ENCODE results near the gene ZNF32. TPM values are rescaled to one million over a fixed set of nuclear protein-coding genes. Genes with fewer than 3 reads are reported as not detected.

ZNF32 gene
- total and polyA plus RNA-seq, 2 of the 8 experiments (the other 6 are each of a cell fraction or from before 2014, with no cell fraction given), result 17.2 to 22.5 TPM

DNA sequence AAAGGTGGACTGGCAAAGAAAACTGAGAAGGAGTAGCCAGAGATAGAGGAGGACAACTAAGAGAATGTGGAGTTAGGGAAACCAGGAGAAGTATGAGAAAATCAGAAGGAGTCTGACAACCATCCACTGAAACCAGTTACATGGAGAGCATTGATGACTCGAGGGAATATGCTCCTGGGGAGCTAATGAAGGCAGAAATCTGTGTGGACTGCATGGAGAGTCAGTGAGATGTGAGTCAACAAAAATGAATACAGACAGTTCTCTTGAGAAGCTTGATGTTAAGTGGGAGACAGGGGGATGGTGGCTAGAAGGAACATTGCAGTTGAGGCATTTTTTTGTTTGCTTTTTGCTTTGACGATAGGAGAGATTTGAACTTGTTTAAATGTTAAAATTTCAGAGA is 34.3 kb upstream of the ZNF32 start (continued):
- TF ChIP-seq, protein P1, sequence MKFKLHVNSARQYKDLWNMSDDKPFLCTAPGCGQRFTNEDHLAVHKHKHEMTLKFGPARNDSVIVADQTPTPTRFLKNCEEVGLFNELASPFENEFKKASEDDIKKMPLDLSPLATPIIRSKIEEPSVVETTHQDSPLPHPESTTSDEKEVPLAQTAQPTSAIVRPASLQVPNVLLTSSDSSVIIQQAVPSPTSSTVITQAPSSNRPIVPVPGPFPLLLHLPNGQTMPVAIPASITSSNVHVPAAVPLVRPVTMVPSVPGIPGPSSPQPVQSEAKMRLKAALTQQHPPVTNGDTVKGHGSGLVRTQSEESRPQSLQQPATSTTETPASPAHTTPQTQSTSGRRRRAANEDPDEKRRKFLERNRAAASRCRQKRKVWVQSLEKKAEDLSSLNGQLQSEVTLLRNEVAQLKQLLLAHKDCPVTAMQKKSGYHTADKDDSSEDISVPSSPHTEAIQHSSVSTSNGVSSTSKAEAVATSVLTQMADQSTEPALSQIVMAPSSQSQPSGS (IDR thresholded peaks at IDR 0.05; ENCODE audit: low read length), result no peak
